Measurements from ENCODE around the gene FGF1. TPM values are rescaled to one million over a fixed set of nuclear protein-coding genes. Genes with fewer than 3 reads are reported as not detected.

The FGF1 gene
- total RNA-seq, 3 donors from 2014 or later (not counting 1 experiment from before 2014, with no cell fraction given) = not detected

GRCh38 chr5:142586552-142586951, 99.3 kb downstream of the FGF1 start:
- H3K4me1 ChIP-seq (ENCODE audit: control insufficient read depth, insufficient read depth, low read length) = no peaks in the 10 kb centered on the region
- H3K9me3 ChIP-seq (ENCODE audit: control insufficient read depth, insufficient read depth, low read length) = no peaks in the 10 kb centered on the region
- no CpG with 5 or more reads among the region's 4 CpGs for WGBS (ENCODE audit: insufficient coverage)
- no peaks in the 10 kb centered on the region for H3K36me3 ChIP-seq (ENCODE audit: control insufficient read depth, insufficient read depth, low read length)
- no peak overlapping the region for H3K4me3 ChIP-seq (ENCODE audit: low read length)
- H3K27me3 Mint-ChIP-seq (ENCODE audit: low read depth in 2 of 2) = peaks cover 20 to 54% of the 10 kb centered on the region in 2 donors
- TF ChIP-seq CTCF (IDR thresholded peaks at IDR 0.05) = no peak
- ATAC-seq = no peak
- H3K27me3 ChIP-seq (ENCODE audit: control insufficient read depth, insufficient read depth, low read length) = peaks cover 4% of the 10 kb centered on the region
- H3K27ac ChIP-seq (ENCODE audit: low read length) = no peak overlapping the region
- H3K4me3 Mint-ChIP-seq = no peak overlapping the region
- no peak for DNase-seq
- H3K36me3 Mint-ChIP-seq = no peaks in the 10 kb centered on the region
- peaks cover 0 to 3% of the 10 kb centered on the region in 2 donors for H3K4me1 Mint-ChIP-seq
- no peaks in the 10 kb centered on the region for H3K9me3 Mint-ChIP-seq
- intact Hi-C loops (cut with micrococcal nuclease) = no loop called here
- no peak overlapping the region for H3K27ac Mint-ChIP-seq

GRCh38 chr5:142585451-142585850, 100.4 kb downstream of the FGF1 start:
- 88% methylated on average over 3 of the region's 4 CpGs for WGBS (ENCODE audit: insufficient coverage)
- H3K36me3 Mint-ChIP-seq = no peaks in the 10 kb centered on the region

GRCh38 chr5:142584891-142585290, 101.0 kb downstream of the FGF1 start:
- H3K4me3 ChIP-seq (ENCODE audit: low read length) = no peak overlapping the region
- H3K9me3 ChIP-seq (ENCODE audit: control insufficient read depth, insufficient read depth, low read length) = no peaks in the 10 kb centered on the region
- ATAC-seq (no peak), DNase-seq (no peak)
- intact Hi-C loops (cut with micrococcal nuclease) = no loop called here
- Mint-ChIP-seq H3K27ac (no peak overlapping the region), H3K4me3 (no peak overlapping the region), H3K27me3 (ENCODE audit: low read depth in 2 of 2) (peaks cover 10 to 39% of the 10 kb centered on the region in 2 donors), H3K9me3 (no peaks in the 10 kb centered on the region), H3K36me3 (no peaks in the 10 kb centered on the region), H3K4me1 (peaks cover 6 to 19% of the 10 kb centered on the region in 2 donors)
- H3K36me3 ChIP-seq (ENCODE audit: control insufficient read depth, insufficient read depth, low read length) = no peaks in the 10 kb centered on the region
- no peak overlapping the region for H3K27ac ChIP-seq (ENCODE audit: low read length)
- WGBS (ENCODE audit: insufficient coverage) = no CpG with 5 or more reads among the region's 1 CpG
- peaks cover 9% of the 10 kb centered on the region for H3K4me1 ChIP-seq (ENCODE audit: control insufficient read depth, insufficient read depth, low read length)
- peaks cover 4% of the 10 kb centered on the region for H3K27me3 ChIP-seq (ENCODE audit: control insufficient read depth, insufficient read depth, low read length)
- TF ChIP-seq CTCF (IDR thresholded peaks at IDR 0.05) = no peak

More at GRCh38 chr5:142585451-142585850, 100.4 kb downstream of the FGF1 start:
- ATAC-seq (no peak), DNase-seq (no peak)
- no peak overlapping the region for H3K27ac Mint-ChIP-seq
- no peak for TF ChIP-seq CTCF (IDR thresholded peaks at IDR 0.05)
- no peak overlapping the region for H3K4me3 ChIP-seq (ENCODE audit: low read length)
- peaks cover 5% of the 10 kb centered on the region for H3K4me1 ChIP-seq (ENCODE audit: control insufficient read depth, insufficient read depth, low read length)
- H3K27me3 ChIP-seq (ENCODE audit: control insufficient read depth, insufficient read depth, low read length) = peaks cover 4% of the 10 kb centered on the region
- H3K9me3 ChIP-seq (ENCODE audit: control insufficient read depth, insufficient read depth, low read length) = no peaks in the 10 kb centered on the region
- no peaks in the 10 kb centered on the region for H3K9me3 Mint-ChIP-seq
- no peaks in the 10 kb centered on the region for H3K36me3 ChIP-seq (ENCODE audit: control insufficient read depth, insufficient read depth, low read length)
- intact Hi-C loops (cut with micrococcal nuclease) = no loop called here
- H3K27me3 Mint-ChIP-seq (ENCODE audit: low read depth in 2 of 2) = peaks cover 11 to 43% of the 10 kb centered on the region in 2 donors
- no peak overlapping the region for H3K4me3 Mint-ChIP-seq
- peaks cover under 1 to 13% of the 10 kb centered on the region in 2 donors for H3K4me1 Mint-ChIP-seq
- H3K27ac ChIP-seq (ENCODE audit: low read length) = no peak overlapping the region

GRCh38 chr5:142578161-142578830, 107.6 kb downstream of the FGF1 start:
- ATAC-seq (no peak), DNase-seq (no peak)
- Histone ChIP-seq H3K36me3 (ENCODE audit: control insufficient read depth, insufficient read depth, low read length) (no peaks in the 10 kb centered on the region), H3K27me3 (ENCODE audit: control insufficient read depth, insufficient read depth, low read length) (no peaks in the 10 kb centered on the region), H3K27ac (ENCODE audit: low read length) (no peak overlapping the region), H3K9me3 (ENCODE audit: control insufficient read depth, insufficient read depth, low read length) (no peaks in the 10 kb centered on the region), H3K4me3 (ENCODE audit: low read length) (no peak overlapping the region), H3K4me1 (ENCODE audit: control insufficient read depth, insufficient read depth, low read length) (peaks cover 9% of the 10 kb centered on the region)
- Mint-ChIP-seq H3K27ac (no peak overlapping the region), H3K4me3 (no peak overlapping the region), H3K4me1 (peaks cover 11 to 19% of the 10 kb centered on the region in 2 donors), H3K9me3 (no peaks in the 10 kb centered on the region), H3K27me3 (ENCODE audit: low read depth in 2 of 2) (peaks cover 0 to 6% of the 10 kb centered on the region in 2 donors), H3K36me3 (peaks cover 5% of the 10 kb centered on the region)
- 91% methylated on average over 1 of the region's 3 CpGs for WGBS (ENCODE audit: insufficient coverage)
- no peak for TF ChIP-seq CTCF (IDR thresholded peaks at IDR 0.05)
- intact Hi-C loops (cut with micrococcal nuclease) = no loop called here
